Endothelial cell of umbilical vein (primary cell): Measurements from ENCODE around the gene ADGB. TPM values are rescaled to one million over a fixed set of nuclear protein-coding genes. Genes with fewer than 3 reads are reported as not detected.

Source experiments
- BruUV-seq: library from RNA; stranded (reverse); fragments of 400-500 nt; replicated peaks from 2 replicates; lab custom pipeline; 2021; lab: Mats Ljungman, UMichigan
- CTCF ChIA-PET: fragments of 300-600, 350-600 bp; sonication (Branson Sonifier 250); formaldehyde crosslinking; loops from one replicate; lab custom pipeline; 2021; ENCODE audit warnings: antibody characterized with exemption, inconsistent platforms; lab: Charles Lee
- POLR2A ChIA-PET: fragments of 300-600, 350-600 bp; sonication (Branson Sonifier 250); formaldehyde crosslinking; loops from one replicate; lab custom pipeline; 2021; ENCODE audit warnings: antibody characterized with exemption, inconsistent platforms; lab: Charles Lee
- DNase-seq: peaks from one replicate; pipeline ENCODE4 v3.0.0-alpha.2; 2011; ENCODE audit warnings: low read depth, low spot score
- FAIRE-seq: peaks from 2 replicates; lab custom pipeline; 2011; peaks lifted over from hg19 to GRCh38; lab: Jason Lieb, UNC
- H2AFZ ChIP-seq: 2 replicates; pipeline ENCODE4 v1.6.0; 2012; ENCODE audit warnings: low read depth, low read length, control low read depth, inconsistent platforms
- H3K27ac ChIP-seq: 2 replicates; pipeline ENCODE4 v1.5.1; 2011; ENCODE audit warnings: low read depth, mild to moderate bottlenecking, control low read depth, low read length, moderate library complexity; ENCODE audit not compliant: insufficient read depth
- H3K27me3 ChIP-seq, 2 experiments: 2 replicates each; pipeline versions ENCODE4 v1.6.0 to v1.6.1; 2011; ENCODE audit warnings: low read length in 2 of 2, mixed read lengths in 1 of 2; ENCODE audit not compliant: control insufficient read depth in 2 of 2, insufficient read depth in 2 of 2
- H3K36me3 ChIP-seq, 2 experiments: 2 replicates in 1 of 2; 3 replicates in 1 of 2; pipeline ENCODE4 v1.5.1; 2011; ENCODE audit warnings: low read length in 2 of 2, mild to moderate bottlenecking in 1 of 2, moderate library complexity in 1 of 2; ENCODE audit not compliant: control insufficient read depth in 2 of 2, insufficient read depth in 2 of 2; ENCODE audit errors: extremely low read depth in 1 of 2
- H3K4me1 ChIP-seq: 3 replicates; pipeline ENCODE4 v1.5.1; 2011; ENCODE audit warnings: mild to moderate bottlenecking, low read length; ENCODE audit not compliant: control insufficient read depth, insufficient read depth; ENCODE audit errors: extremely low read depth
- H3K4me2 ChIP-seq: 2 replicates; pipeline ENCODE4 v1.6.1; 2011; ENCODE audit warnings: low read length, control low read depth, mixed read lengths; ENCODE audit not compliant: insufficient read depth
- H3K4me3 ChIP-seq, 3 experiments: fragments of 200-600 bp in 1 of 3; sonication (generic), shearing (Covaris generic) in 1 of 3; replicated peaks in 1 of 3; 2 replicates each; pipeline ENCODE4 v1.5.1; 2011 to 2016; ENCODE audit warnings: control low read depth in 3 of 3, low read length in 3 of 3, mild to moderate bottlenecking in 2 of 3, inconsistent platforms in 1 of 3, low read depth in 1 of 3, moderate library complexity in 1 of 3; ENCODE audit not compliant: insufficient read depth in 1 of 3
- H3K79me2 ChIP-seq: 2 replicates; pipeline ENCODE4 v1.6.0; 2012; ENCODE audit warnings: low read length, inconsistent platforms; ENCODE audit not compliant: control insufficient read depth, insufficient read depth
- H3K9ac ChIP-seq: replicated peaks from 2 replicates; pipeline ENCODE3; 2011; ENCODE audit warnings: low read length, control low read depth; ENCODE audit not compliant: insufficient read depth; ENCODE audit errors: extremely low read depth
- H3K9me1 ChIP-seq: replicated peaks from 3 replicates; pipeline ENCODE4 v1.6.0; 2011; ENCODE audit warnings: mild to moderate bottlenecking, low read length; ENCODE audit not compliant: control insufficient read depth, insufficient read depth; ENCODE audit errors: extremely low read depth
- H3K9me3 ChIP-seq: replicated peaks from 2 replicates; pipeline ENCODE4 v1.5.1; 2012; ENCODE audit warnings: low read length, inconsistent platforms; ENCODE audit not compliant: control insufficient read depth, insufficient read depth
- H4K20me1 ChIP-seq: replicated peaks from 2 replicates; pipeline ENCODE3; 2011; ENCODE audit warnings: mild to moderate bottlenecking, low read length; ENCODE audit not compliant: control insufficient read depth, insufficient read depth; ENCODE audit errors: extremely low read depth
- CTCF ChIP-seq, 2 donors: IDR thresholded peaks; 1 replicate in 1 of 2; 2 replicates in 1 of 2; pipeline ENCODE4 v1.5.1; 2011; ENCODE audit warnings: low read length in 2 of 2, mild to moderate bottlenecking in 2 of 2, moderate library complexity in 2 of 2, control low read depth in 1 of 2, inconsistent platforms in 1 of 2, low read depth in 1 of 2; ENCODE audit not compliant: insufficient read depth in 1 of 2; ENCODE audit errors: extremely low read depth in 1 of 2
- EZH2 ChIP-seq: IDR thresholded peaks from 2 replicates; pipeline ENCODE4 v1.6.1; 2012; ENCODE audit warnings: borderline replicate concordance, low read depth, mild to moderate bottlenecking, moderate library complexity, low read length, inconsistent platforms; ENCODE audit not compliant: severe bottlenecking
- FOS ChIP-seq: IDR thresholded peaks from 2 replicates; pipeline ENCODE4 v1.6.1; 2011; ENCODE audit warnings: mild to moderate bottlenecking, low read length, moderate library complexity, borderline replicate concordance; ENCODE audit not compliant: insufficient read depth
- GATA2 ChIP-seq: IDR thresholded peaks from 2 replicates; pipeline ENCODE4 v1.7.0; 2011; ENCODE audit warnings: low read depth, mild to moderate bottlenecking, moderate library complexity, mixed read lengths, low read length; ENCODE audit not compliant: insufficient read length, insufficient read depth
- JUN ChIP-seq: IDR thresholded peaks from 2 replicates; pipeline ENCODE4 v1.6.1; 2011; ENCODE audit warnings: borderline replicate concordance, low read depth; ENCODE audit not compliant: insufficient read length, insufficient read depth
- MAX ChIP-seq: IDR thresholded peaks from 2 replicates; pipeline ENCODE4 v1.6.1; 2011; ENCODE audit not compliant: insufficient read depth, insufficient read length
- MYC ChIP-seq: IDR thresholded peaks from one replicate; pipeline ENCODE4 v1.6.1; 2011; ENCODE audit warnings: mild to moderate bottlenecking, low read depth, low read length
- POLR2A ChIP-seq: IDR thresholded peaks from 2 replicates; pipeline ENCODE4 v1.6.1; 2012; ENCODE audit warnings: low read depth, mild to moderate bottlenecking, control low read depth, low read length
- POLR2AphosphoS5 ChIP-seq: IDR thresholded peaks from 2 replicates; pipeline ENCODE4 v1.6.1; 2012; ENCODE audit warnings: low read depth, mild to moderate bottlenecking, control low read depth, low read length, moderate library complexity; ENCODE audit not compliant: insufficient read depth
- dilution Hi-C: fragments of 300-500 bp; cut with MboI; formaldehyde crosslinking; loops from one replicate; pipeline ENCODE4 v1.15.0; 2019; ENCODE audit warnings: low sequenced_read_pairs; ENCODE audit not compliant: extremely low pct_ligation_motif_present
- intact Hi-C: fragments of 100-400 bp; cut with micrococcal nuclease; formaldehyde crosslinking; loops from one replicate; pipeline ENCODE4 v1.10.0; 2022
- polyA plus RNA-seq, 4 experiments: library from polyadenylated mRNA; depleted of rRNA in 3 of 4; stranded (reverse) in 3 of 4; unstranded in 1 of 4; fragments of >200 nt; gene quantifications; 2 replicates each; pipeline versions ENCODE4 v1.2.1 to v1.2.3, GENCODE V29; 2011 to 2012; ENCODE audit warnings: missing spikeins in 1 of 4
- total RNA-seq: library from RNA; stranded (reverse); gene quantifications from 2 replicates; pipeline ENCODE4 v1.2.3, GENCODE V29; 2021

ADGB gene
- total and polyA plus RNA-seq, 2 donors (not counting 3 experiments of a cell fraction or from before 2014, with no cell fraction given) = not detected

DNA sequence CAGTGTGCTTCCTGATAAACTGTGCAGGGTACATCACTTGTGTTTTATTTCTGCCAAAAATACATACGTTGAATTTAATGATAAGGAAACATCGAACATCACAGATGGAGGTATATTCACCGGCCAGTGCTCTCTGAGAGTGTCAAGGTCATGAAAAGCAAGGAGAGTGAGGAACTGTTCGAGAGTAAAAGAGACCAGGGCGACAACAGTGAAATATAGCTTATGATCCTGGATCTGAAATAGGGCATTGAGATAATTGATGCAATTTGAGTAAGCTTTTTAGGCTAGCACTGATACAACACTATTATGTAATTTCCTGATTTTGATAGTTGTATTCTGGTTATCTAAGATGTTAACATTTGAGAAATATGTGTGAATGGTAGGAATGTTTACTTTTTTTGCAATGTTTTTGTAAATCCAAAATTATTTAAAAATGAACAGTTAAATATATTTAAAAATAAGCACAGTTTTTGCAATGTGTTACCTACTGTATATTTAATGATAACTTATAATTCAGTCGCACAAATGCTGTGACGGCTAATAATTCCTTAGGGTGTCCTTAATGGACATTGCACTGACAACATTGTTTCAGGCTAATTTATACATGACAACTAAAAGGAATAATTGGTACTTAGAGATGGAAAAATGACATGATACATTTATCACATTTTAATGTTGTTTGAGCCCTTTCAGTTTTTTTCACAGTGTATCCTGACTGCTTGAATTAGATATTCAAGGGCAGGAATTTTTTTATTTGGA is 45.2 kb upstream of the ADGB start:
- dilution Hi-C loops = no loop called here
- H3K79me2 ChIP-seq = peaks cover 46% of the 10 kb centered on the region
- no peaks in the 10 kb centered on the region for H3K9me3 ChIP-seq
- TF ChIP-seq POLR2AphosphoS5 (no peak), EZH2 (no peak)
- DNase-seq (no peak), FAIRE-seq (no peak)
- ChIA-PET POLR2A (no interaction called here), CTCF (no interaction called here)
- no peak overlapping the region for H2AFZ ChIP-seq
- no peaks in the 10 kb centered on the region for H3K9me1 ChIP-seq
- H4K20me1 ChIP-seq = peaks cover 3% of the 10 kb centered on the region
- no peaks in the 10 kb centered on the region for H3K27me3 ChIP-seq
- no peak overlapping the region for H3K27ac ChIP-seq
- intact Hi-C loops = no loop called here
- H3K9ac ChIP-seq = no peak overlapping the region
- peaks cover 6 to 16% of the 10 kb centered on the region in 2 experiments for H3K36me3 ChIP-seq
- H3K4me2 ChIP-seq = no peak overlapping the region
- no TSS peak for BruUV-seq
- peaks cover 3% of the 10 kb centered on the region for H3K4me1 ChIP-seq
- H3K4me3 ChIP-seq = no peak overlapping the region

DNA sequence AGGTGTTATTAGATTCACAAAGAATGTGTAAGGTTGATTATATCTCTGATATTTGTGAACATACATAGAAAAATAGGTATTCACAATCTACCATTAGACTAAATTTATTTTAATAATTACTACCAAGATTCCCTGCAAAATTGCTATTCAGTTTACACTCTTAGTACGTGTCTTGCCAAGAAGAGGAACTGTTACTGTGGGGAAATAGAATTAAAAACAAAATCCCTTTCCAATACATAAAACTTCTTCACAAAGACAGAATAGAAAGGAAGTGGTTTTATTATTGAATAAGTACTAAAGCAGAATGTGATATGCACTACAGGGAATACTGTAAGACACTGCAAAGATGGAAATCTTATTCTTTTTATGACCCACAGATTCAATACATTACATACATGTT is 38.2 kb upstream of the ADGB start:
- no peak overlapping the region for H3K4me2 ChIP-seq
- H3K9me3 ChIP-seq = no peaks in the 10 kb centered on the region
- no peaks in the 10 kb centered on the region for H3K9me1 ChIP-seq
- no peaks in the 10 kb centered on the region for H4K20me1 ChIP-seq
- no peak for DNase-seq
- no peak overlapping the region for H3K27ac ChIP-seq
- intact Hi-C loops = no loop called here
- H3K4me3 ChIP-seq = no peak overlapping the region
- no peaks in the 10 kb centered on the region for H3K27me3 ChIP-seq
- H3K79me2 ChIP-seq = no peaks in the 10 kb centered on the region
- POLR2A ChIA-PET = no interaction called here
- H2AFZ ChIP-seq = no peak overlapping the region
- FAIRE-seq = no peak
- no peaks in the 10 kb centered on the region for H3K36me3 ChIP-seq
- no peaks in the 10 kb centered on the region for H3K4me1 ChIP-seq
- CTCF ChIA-PET = interaction anchor here (1.3 to 1.4 kb wide), 2 partner anchors 17 to 262 kb away, joined by 3 read pairs; partner anchors contain the start of gene RAB32
- no TSS peak for BruUV-seq
- TF ChIP-seq CTCF (IDR thresholded peaks at IDR 0.05; ENCODE audit: extremely low read depth in 1 of 2, insufficient read depth in 1 of 2, low read depth in 1 of 2, low read length in 2 of 2) (no peak), MYC (no peak), GATA2 (no peak), JUN (no peak), MAX (no peak), POLR2AphosphoS5 (no peak), FOS (no peak), POLR2A (no peak), EZH2 (no peak)
- dilution Hi-C loops = no loop called here
- no peak overlapping the region for H3K9ac ChIP-seq
